Measurements from ENCODE around the gene ABCA13.

- TF ChIP-seq EP300 (IDR thresholded peaks at IDR 0.05) (no peak), CTCF (IDR thresholded peaks at IDR 0.05) (no peak), POLR2AphosphoS5 (IDR thresholded peaks at IDR 0.05) (no peak), POLR2A (IDR thresholded peaks at IDR 0.05) (no peak)
These were observed 253.5 kb downstream of the ABCA13 start for GRCh38 chr7:48424731-48425130.

Measured in gastroesophageal sphincter (tissue), 3 donors.